GM23338 (cell line): ENCODE results near the gene CNTNAP2. TPM values are rescaled to one million over a fixed set of nuclear protein-coding genes. Genes with fewer than 3 reads are reported as not detected.

Source experiments
- CREB1 ChIP-seq: fragments of 250-450 bp; sonication (Bioruptor Pico); IDR thresholded peaks from 2 replicates; pipeline ENCODE4 v1.5.0; 2020; ENCODE audit warnings: low read depth, mild to moderate bottlenecking, moderate library complexity
- EZH2 ChIP-seq: fragments of 200-600 bp; sonication (generic); IDR thresholded peaks from one replicate; pipeline ENCODE4 v1.8.0; 2017; ENCODE audit warnings: antibody characterized with exemption, mild to moderate bottlenecking, low read depth; ENCODE audit not compliant: unreplicated experiment
- EZH2phosphoT487 ChIP-seq: fragments of 200-600 bp; sonication (generic); IDR thresholded peaks from one replicate; pipeline ENCODE4 v1.8.1; 2018; ENCODE audit warnings: antibody characterized with exemption; ENCODE audit not compliant: unreplicated experiment
- polyA plus RNA-seq: library from polyadenylated mRNA; unstranded; fragments of >200 nt; fragmentation: Nextera tagmentation; extraction: Ambion mirVana; gene quantifications from 2 replicates; pipeline ENCODE4 v1.2.1, GENCODE V29; 2016
- total RNA-seq: library from RNA; depleted of rRNA; stranded (reverse); fragments of >200 nt; shearing (Covaris generic); gene quantifications from 2 replicates; pipeline ENCODE4 v1.2.3, GENCODE V29; 2014
- TF ChIP-seq, protein P1 (sequence below): fragments of 250-450 bp; sonication (Bioruptor Pico); IDR thresholded peaks from 2 replicates; pipeline ENCODE4 v1.5.0; 2020; ENCODE audit warnings: mild to moderate bottlenecking, moderate library complexity
- TF ChIP-seq, protein P2 (sequence below): IDR thresholded peaks from 2 replicates; pipeline ENCODE4 v1.6.1; 2016; ENCODE audit warnings: antibody characterized with exemption
- TF ChIP-seq, protein P3 (sequence below), 2 experiments: fragments of 200-600 bp in 1 of 2; sonication (generic) in 1 of 2; conservative IDR thresholded peaks; 2 replicates each; pipeline versions ENCODE4 v1.5.1 to v1.6.1; 2016 to 2017; ENCODE audit warnings: antibody characterized with exemption in 2 of 2, low read depth in 2 of 2, mild to moderate bottlenecking in 2 of 2, moderate library complexity in 1 of 2

CNTNAP2 gene
- total and polyA plus RNA-seq, 2 experiments from 2014 or later: 38.2 to 61.3 TPM

DNA sequence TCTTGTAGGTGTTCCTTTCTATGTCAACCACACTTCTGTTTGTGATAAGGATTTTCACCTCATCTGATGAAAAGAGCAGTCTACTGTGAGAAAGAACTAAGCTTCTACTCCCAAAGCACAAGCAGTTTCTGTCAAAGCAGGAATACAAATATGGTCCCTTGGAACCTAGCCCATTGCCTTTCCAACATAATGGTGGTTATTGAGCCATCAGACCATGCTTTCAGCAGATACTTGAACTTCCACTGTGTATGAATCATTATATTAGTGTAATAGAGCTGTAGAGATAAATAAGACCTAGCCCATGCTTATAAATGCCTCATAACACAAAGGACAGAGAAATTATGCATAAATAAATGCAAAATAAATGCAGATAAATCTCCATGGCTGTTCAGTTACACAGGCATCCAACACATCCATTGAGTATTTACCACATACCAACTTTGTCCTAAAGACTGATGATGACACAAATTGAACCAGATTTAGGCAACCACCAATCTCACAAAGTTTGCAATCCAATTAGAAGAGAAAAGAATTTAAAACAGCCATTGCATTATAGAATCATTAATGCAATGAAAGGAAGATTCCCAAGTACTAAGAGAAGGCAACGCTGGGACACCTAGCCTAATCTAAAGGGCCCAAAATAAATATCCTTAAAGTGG, 1744.6 kb downstream of the CNTNAP2 start (continued):
- TF ChIP-seq, protein P1, sequence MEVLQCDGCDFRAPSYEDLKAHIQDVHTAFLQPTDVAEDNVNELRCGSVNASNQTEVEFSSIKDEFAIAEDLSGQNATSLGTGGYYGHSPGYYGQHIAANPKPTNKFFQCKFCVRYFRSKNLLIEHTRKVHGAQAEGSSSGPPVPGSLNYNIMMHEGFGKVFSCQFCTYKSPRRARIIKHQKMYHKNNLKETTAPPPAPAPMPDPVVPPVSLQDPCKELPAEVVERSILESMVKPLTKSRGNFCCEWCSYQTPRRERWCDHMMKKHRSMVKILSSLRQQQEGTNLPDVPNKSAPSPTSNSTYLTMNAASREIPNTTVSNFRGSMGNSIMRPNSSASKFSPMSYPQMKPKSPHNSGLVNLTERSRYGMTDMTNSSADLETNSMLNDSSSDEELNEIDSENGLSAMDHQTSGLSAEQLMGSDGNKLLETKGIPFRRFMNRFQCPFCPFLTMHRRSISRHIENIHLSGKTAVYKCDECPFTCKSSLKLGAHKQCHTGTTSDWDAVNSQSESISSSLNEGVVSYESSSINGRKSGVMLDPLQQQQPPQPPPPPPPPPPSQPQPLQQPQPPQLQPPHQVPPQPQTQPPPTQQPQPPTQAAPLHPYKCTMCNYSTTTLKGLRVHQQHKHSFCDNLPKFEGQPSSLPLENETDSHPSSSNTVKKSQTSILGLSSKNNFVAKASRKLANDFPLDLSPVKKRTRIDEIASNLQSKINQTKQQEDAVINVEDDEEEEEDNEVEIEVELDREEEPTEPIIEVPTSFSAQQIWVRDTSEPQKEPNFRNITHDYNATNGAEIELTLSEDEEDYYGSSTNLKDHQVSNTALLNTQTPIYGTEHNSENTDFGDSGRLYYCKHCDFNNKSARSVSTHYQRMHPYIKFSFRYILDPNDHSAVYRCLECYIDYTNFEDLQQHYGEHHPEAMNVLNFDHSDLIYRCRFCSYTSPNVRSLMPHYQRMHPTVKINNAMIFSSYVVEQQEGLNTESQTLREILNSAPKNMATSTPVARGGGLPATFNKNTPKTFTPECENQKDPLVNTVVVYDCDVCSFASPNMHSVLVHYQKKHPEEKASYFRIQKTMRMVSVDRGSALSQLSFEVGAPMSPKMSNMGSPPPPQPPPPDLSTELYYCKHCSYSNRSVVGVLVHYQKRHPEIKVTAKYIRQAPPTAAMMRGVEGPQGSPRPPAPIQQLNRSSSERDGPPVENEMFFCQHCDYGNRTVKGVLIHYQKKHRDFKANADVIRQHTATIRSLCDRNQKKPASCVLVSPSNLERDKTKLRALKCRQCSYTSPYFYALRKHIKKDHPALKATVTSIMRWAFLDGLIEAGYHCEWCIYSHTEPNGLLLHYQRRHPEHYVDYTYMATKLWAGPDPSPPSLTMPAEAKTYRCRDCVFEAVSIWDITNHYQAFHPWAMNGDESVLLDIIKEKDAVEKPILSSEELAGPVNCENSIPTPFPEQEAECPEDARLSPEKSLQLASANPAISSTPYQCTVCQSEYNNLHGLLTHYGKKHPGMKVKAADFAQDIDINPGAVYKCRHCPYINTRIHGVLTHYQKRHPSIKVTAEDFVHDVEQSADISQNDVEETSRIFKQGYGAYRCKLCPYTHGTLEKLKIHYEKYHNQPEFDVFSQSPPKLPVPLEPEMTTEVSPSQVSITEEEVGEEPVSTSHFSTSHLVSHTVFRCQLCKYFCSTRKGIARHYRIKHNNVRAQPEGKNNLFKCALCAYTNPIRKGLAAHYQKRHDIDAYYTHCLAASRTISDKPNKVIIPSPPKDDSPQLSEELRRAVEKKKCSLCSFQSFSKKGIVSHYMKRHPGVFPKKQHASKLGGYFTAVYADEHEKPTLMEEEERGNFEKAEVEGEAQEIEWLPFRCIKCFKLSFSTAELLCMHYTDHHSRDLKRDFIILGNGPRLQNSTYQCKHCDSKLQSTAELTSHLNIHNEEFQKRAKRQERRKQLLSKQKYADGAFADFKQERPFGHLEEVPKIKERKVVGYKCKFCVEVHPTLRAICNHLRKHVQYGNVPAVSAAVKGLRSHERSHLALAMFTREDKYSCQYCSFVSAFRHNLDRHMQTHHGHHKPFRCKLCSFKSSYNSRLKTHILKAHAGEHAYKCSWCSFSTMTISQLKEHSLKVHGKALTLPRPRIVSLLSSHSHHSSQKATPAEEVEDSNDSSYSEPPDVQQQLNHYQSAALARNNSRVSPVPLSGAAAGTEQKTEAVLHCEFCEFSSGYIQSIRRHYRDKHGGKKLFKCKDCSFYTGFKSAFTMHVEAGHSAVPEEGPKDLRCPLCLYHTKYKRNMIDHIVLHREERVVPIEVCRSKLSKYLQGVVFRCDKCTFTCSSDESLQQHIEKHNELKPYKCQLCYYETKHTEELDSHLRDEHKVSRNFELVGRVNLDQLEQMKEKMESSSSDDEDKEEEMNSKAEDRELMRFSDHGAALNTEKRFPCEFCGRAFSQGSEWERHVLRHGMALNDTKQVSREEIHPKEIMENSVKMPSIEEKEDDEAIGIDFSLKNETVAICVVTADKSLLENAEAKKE (CRISPR knock-in tag): no peak
- no peak for TF ChIP-seq EZH2
- no peak for TF ChIP-seq CREB1 (CRISPR knock-in tag)
- TF ChIP-seq, protein P2, sequence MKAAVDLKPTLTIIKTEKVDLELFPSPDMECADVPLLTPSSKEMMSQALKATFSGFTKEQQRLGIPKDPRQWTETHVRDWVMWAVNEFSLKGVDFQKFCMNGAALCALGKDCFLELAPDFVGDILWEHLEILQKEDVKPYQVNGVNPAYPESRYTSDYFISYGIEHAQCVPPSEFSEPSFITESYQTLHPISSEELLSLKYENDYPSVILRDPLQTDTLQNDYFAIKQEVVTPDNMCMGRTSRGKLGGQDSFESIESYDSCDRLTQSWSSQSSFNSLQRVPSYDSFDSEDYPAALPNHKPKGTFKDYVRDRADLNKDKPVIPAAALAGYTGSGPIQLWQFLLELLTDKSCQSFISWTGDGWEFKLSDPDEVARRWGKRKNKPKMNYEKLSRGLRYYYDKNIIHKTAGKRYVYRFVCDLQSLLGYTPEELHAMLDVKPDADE: no peak
- TF ChIP-seq, protein P3, sequence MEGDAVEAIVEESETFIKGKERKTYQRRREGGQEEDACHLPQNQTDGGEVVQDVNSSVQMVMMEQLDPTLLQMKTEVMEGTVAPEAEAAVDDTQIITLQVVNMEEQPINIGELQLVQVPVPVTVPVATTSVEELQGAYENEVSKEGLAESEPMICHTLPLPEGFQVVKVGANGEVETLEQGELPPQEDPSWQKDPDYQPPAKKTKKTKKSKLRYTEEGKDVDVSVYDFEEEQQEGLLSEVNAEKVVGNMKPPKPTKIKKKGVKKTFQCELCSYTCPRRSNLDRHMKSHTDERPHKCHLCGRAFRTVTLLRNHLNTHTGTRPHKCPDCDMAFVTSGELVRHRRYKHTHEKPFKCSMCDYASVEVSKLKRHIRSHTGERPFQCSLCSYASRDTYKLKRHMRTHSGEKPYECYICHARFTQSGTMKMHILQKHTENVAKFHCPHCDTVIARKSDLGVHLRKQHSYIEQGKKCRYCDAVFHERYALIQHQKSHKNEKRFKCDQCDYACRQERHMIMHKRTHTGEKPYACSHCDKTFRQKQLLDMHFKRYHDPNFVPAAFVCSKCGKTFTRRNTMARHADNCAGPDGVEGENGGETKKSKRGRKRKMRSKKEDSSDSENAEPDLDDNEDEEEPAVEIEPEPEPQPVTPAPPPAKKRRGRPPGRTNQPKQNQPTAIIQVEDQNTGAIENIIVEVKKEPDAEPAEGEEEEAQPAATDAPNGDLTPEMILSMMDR (conservative IDR thresholded peaks at IDR 0.05; ENCODE audit: low read depth in 2 of 2): no peak
- no peak for TF ChIP-seq EZH2phosphoT487
